ENCODE data around the gene KRT31.
"Not testable (repeated sequence)": the region's sequence is repeated elsewhere in the genome, so short reads cannot be mapped to it uniquely, and the experiment has no call there.

The KRT31 gene

DNA sequence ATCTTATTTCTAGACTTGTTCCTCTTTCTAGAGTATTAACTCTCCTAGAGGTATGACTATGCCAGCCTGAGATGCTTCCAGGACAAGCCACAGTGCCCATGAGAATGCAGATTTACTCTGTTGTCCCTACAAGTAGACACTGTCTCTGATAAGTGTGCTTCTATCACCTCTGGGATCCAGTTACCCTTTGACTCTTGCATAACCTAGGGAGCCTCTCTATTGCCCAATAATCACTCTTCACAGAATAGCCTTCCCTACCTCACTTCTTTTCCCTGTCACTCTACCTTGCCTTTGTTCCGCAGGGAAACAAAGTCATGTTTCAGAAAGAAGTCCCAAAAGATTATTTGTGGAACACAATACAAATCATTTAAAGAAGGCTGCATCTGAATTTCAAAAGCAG, 13.7 kb downstream of the KRT31 start:
- no peak for DNase-seq

DNA sequence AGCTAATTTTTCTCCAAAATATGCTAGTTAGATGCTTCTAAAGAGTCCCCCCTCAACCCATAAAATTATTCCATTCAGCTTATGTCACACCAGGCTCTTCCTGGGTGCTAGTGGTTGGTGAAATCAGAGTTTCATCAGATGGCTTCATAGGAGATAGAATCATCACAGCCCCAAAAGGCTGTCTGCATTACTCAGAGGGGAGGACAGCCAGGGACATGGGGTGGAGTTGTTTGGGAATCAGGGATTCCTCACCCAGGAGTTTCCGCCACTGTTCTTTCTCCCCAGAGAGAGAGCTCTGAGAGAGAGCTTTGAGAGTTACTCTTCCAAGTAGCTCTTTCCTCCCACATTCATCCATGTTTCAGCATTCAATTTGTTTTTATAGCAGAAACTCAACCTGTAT, 15.0 kb downstream of the KRT31 start:
- no peak for DNase-seq

- not testable (repeated sequence) for DNase-seq
These were observed 15.5 kb downstream of the KRT31 start, which contains the start of gene KRT34 for GRCh38 chr17:41381943-41382342. KRT34 (minus strand) TSS chr17:41382306; CDS start chr17:41382246, 60 bp downstream.

DNA sequence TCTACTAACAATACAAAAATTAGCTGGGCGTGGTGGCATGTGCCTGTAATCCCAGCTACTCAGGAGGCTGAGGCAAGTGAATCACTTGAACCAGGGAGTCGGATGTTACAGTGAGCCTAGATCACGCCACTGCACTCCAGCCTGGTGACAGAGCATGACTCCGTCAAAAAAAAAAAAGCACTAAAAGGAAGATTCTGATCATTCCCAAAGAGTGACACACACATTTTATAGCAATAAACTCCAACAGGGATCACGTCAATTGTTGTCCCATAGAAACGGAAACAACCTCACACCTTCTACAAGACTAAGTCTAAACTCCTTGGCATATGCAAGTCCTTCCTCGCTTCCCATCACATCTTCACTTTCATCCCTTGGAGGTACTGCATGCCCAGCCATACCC, 17.3 kb downstream of the KRT31 start:
- not testable (repeated sequence) for DNase-seq

DNA sequence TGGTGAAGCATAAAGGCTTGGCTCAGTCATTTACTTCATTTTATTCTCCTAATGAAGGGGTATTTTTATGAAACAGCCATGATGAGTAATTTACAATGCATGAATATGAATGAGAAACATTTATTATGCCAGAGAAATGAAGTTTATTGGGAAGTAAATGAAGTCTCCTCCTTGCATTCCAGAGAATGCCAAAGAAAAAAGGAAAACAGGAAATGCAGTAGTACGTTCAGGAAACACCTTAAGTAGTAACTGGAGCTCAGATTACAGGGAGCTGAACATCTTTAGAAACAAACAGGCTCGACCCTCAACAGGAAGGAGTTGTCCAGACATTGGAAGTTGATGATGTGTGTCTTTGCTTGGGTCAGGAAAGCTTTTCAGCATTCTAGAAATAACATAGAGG, 19.9 kb downstream of the KRT31 start:
- no peak for DNase-seq

GRCh38 chr17:41369713-41370112, 27.7 kb downstream of the KRT31 start, which contains the start of gene KRT33B:
KRT33B (minus strand) TSS chr17:41369813; CDS start chr17:41369750, 63 bp downstream.
- DNase-seq: no peak

- no peak for DNase-seq
These were observed 28.4 kb downstream of the KRT31 start for GRCh38 chr17:41369023-41369422.

DNA sequence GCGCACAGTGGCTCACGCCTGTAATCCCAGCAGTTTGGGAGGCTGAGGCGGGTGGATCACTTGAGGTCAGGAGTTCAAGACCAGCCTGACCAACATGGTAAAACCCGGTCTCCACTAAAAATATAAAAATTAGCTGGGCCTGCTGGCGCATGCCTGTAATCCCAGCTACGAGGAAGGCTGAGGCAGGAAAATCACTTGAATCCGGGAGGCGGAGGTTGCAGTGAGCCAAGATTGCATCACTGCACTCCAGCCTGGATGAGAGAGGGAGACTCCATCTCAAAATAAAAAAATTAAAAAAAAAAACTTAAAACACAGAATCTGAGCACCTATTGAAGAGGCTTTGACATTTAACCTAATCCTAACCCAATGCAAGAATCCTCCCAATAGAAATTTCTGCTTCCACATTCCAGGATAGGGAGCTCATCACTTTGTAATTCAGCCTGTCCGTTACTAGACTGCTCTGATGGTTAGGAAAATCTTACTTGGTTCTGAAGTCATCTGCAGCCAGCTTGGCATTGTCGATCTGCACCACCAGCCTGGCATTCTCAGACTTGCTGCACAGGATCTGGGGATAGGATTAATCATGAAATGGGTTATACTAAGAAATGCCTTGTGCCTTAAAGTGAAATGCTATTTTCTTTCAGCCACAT, 29.9 kb downstream of the KRT31 start:
- DNase-seq: no peak

DNA sequence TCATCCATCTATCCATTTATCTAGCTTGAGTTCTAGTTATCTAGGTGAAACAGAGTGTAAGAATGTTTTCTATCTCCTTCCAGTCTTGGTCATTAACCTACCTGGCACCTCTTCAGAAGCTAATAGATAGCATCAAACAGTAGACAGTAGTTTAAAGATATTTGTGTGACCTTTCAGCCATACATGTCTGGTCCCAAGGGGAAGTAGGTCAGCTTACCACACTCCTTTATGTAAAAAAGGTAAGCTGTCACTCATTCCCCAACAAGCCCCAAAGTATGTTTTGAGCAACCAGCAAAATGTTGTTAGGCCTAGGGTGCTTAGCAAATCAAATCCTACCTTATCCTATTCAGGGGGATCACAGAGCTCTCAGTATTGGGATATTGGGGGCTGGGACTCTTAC, 31.3 kb downstream of the KRT31 start:
- DNase-seq: no peak

DNA sequence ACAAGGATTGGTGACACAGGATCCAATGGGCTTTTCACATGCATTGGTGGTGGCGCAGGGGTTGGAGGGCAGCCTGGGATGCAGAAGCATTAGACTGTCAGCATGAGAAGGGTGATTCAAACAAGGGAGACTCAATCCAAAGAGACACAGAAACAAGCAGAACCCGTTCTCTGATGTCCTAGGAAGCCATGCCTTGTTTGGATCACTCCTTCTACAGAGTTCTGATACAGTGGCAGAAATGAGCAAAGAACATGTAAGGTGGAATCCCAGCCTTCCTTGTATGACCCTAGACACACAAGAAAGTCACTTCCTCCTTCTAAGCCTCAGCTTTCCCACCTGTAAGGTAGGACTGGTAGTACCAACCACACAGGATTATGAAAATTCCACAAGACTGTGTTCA, 33.5 kb downstream of the KRT31 start:
- no peak for DNase-seq

- DNase-seq: no peak
These were observed 37.0 kb downstream of the KRT31 start for GRCh38 chr17:41360296-41360995.

DNA sequence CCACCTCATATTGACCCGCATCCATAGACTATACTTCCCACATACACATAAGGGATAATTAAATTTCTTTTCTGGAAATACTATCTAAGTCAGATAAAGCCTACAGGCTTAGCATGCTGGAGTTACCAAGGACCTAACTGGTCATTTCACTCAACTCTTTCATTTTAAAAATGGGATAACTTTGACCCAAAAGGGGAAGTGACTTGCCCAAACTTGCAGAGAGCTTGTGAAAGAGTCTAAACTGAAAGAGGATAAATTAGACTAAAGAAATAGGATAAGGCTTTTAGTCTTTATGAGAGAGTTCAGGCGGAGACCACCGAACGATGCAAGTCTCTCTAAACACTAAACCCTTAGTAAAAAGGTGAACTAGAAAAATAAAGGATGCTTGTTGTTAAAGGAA, 42.9 kb downstream of the KRT31 start:
- no peak for DNase-seq

DNA sequence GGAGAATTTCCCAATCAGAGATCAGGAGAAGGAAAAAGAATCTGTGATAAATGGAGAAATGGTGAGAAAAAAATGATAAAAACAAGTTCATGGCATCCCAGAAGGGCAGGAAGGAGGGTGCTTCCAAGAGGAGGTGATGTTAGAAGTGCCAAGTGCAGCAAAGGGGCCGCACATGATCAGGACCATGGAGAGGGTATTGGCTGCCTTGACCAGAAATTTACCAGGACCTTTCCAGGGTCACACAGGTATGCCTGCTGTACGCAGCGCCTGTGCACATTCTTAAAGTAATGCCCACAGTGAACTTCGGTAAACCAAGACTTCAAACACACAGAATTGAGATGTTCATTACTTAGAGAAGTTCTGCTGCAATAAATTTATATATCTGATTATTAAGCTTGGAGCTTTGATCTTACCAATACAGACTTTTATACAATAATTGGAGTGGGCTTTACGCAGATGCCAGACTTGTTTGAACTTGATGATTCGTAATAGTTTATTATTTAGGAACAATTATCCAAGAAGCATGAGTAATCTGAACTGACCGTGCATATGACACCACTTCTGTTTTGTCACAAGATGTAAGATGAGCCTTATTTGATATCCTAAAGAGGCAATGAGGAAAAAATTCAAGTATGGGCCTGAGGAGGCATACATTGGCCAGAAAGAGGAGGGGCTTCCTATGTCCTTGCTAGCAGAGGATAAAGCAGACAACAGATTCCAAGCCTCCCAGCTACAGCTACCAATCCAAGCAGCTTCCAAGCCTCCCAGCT, 44.6 kb downstream of the KRT31 start:
- DNase-seq: no peak

GRCh38 chr17:41351177-41351576, 46.2 kb downstream of the KRT31 start:
- no peak for DNase-seq

DNA sequence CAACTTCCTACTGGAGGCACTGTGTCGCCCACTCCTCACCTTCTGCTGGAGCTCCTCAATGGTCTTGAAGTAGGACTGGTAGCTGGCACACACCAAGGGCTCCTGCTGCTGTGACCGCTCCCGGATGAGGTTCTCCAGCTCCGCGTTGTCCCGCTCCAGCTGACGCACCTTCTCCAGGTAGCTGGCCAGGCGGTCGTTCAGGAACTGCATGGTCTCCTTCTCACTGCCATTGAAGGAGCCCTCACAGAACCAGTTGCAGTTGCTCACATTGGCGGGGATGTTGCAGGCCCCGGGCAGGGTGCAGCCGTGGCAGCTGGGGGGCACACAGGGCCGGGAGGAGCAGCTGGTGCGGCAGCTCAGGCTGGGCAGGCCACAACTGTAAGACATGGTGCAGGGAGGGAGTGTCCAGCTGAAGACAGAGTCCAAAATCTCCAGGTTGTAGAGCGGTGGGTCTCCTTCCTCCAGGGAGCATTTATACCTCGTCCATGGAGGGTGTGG, 47.0 kb downstream of the KRT31 start, which contains the start of gene KRT33A:
Gene KRT33A, minus strand, starts transcription at position 448 of the 498 bp plus-strand sequence. Its CDS starts 61 bp downstream, at position 387.
- DNase-seq: not testable (repeated sequence)

DNA sequence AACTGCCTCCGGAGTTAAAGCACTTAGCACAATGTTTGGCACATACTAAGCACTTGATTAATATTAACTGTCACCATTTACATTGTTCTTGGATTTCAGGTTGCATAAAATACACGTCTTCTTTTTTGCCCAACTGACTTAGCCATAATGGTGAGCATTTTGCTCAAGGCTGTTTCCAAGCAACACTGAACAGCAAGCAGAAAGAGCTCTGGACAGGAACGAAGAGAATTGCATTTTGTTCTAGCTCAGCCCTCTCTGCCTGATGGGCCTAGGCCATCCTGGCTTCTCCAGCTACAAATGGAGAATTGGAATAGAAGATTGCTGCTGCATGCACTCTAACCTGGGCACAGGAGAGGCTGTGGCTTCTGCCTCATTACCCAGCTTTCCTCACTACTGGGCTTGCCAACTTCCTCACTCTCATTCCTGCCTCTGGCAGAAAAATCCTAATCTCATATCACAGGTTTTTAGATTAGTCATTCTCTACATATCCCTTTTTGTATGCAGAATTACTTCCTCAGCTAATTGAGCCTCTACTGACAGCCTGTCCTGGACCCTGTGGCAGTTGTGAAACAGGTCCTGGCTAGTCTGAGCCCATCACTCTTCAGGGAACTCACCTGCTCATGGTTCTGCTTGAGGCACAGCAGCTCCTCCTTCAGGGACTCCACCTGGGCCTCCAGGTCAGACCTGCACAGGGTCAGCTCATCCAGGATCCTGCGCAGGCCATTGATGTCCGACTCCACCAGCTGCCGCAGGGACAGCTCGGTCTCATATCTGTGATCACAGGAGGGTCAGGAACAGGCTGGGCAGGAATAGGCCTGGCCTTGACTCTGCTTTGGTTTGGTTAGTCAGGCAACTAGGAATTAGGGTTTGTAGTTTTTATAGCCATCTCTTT, 49.3 kb downstream of the KRT31 start:
- no peak for DNase-seq

DNA sequence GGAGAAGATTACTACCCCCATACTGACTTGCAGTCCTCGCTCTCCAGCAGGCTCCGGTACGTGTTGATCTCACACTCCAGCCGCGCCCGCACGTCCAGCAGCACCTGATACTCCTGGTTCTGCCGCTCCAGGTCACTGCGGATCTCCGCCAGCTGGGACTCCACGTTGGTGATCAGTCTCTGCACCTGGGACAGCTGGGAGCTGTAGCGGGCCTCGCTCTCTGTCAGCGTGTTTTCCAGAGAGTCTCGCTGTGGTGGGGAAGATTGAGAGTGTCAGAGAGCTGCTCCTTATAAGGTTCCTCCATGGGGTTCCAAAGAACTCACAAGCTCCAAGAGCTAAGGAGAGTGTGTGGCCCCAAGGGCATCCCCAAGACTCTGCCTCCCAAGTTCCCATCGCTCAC, 51.0 kb downstream of the KRT31 start:
- DNase-seq: not testable (repeated sequence)

DNA sequence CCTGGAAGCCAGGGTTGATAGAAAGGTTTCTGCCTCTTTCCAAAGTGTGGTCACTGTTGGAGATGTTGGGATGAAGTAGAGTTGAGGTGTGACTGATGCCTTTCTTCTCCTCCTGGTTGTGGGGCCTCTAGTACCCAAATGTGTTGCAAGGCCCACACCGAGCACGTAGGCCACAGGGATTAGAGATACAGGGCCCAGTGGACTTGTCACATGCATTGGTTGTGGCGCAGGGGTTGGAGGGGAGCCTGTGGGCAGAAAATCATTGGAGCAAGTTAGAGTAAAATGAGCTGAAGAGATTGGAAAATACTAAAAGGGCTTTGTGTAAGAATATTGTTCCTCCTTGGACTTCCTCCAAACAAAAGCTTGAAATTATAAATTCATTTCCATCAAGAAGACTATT, 51.4 kb downstream of the KRT31 start:
- no peak for DNase-seq
